Psoas muscle (tissue), 8 donors: Measurements from ENCODE around the gene HS6ST3. TPM values are rescaled to one million over a fixed set of nuclear protein-coding genes. Genes with fewer than 3 reads are reported as not detected.

Source experiments
- ATAC-seq, 4 donors: fragments of 200-7000 bp; cut with Tn5 transposase; one replicate each; pipeline ENCODE4 v1.9.1; 2020; ENCODE audit warnings: moderate library complexity in 3 of 4, mild to moderate bottlenecking in 2 of 4
- DNase-seq, 2 donors: peaks; one replicate each; pipeline ENCODE4 v3.0.0-alpha.2; 2020
- H3K27ac ChIP-seq: fragments of 200-600 bp; one replicate; pipeline ENCODE4 v1.8.0; 2022
- H3K27me3 ChIP-seq, 3 donors: fragments of 200-600 bp in 1 of 3; one replicate each; pipeline versions ENCODE4 v1.6.1 to v1.8.0; 2013 to 2022; ENCODE audit warnings: low read length in 2 of 3, mild to moderate bottlenecking in 2 of 3, moderate library complexity in 1 of 3; ENCODE audit not compliant: insufficient read depth in 3 of 3
- H3K36me3 ChIP-seq, 2 donors: fragments of 200-600 bp in 1 of 2; one replicate each; pipeline versions ENCODE4 v1.6.1 to v1.8.0; 2013 to 2022; ENCODE audit warnings: low read depth in 1 of 2, mild to moderate bottlenecking in 1 of 2, moderate library complexity in 1 of 2; ENCODE audit not compliant: insufficient read depth in 1 of 2
- H3K4me1 ChIP-seq: fragments of 200-600 bp; one replicate; pipeline ENCODE4 v1.8.0; 2022
- H3K4me3 ChIP-seq: fragments of 200-600 bp; one replicate; pipeline ENCODE4 v1.8.0; 2022; ENCODE audit warnings: mild to moderate bottlenecking
- H3K9me3 ChIP-seq: fragments of 200-600 bp; one replicate; pipeline ENCODE4 v1.8.0; 2022
- WGBS, 3 donors: extraction: QIAGEN DNeasy Blood & Tissue Kit; methylation state at CpG; one replicate each; pipeline versions ENCODE4 v1.1.6 to v1.1.7; 2013; 5-methylcytosine and 5-hydroxymethylcytosine counted together
- intact Hi-C, 2 donors: fragments of 100-400 bp; cut with DNase I; formaldehyde crosslinking; loops; one replicate each; pipeline versions ENCODE4 v1.11.0 to v1.14.2; 2022
- polyA plus RNA-seq, 3 donors: library from polyadenylated mRNA; stranded (reverse); fragments of 200-250 nt; gene quantifications; one replicate each; pipeline ENCODE4 v1.2.3, GENCODE V29; 2013
- total RNA-seq, 4 donors: library from RNA; stranded (reverse); fragmentation: NEBNext Ultra II Directional in 2 of 4; extraction: Animal tissue kit (Norgen Biotek cat#: 25700) in 2 of 4; gene quantifications; one replicate each; pipeline versions ENCODE4 v1.2.1 to v1.2.4, GENCODE V29; 2021 to 2023
- TF ChIP-seq, protein P1 (sequence below): fragments of 200-600 bp; IDR thresholded peaks from one replicate; pipeline ENCODE4 v1.8.0; 2022; ENCODE audit warnings: antibody characterized with exemption
- donor health status: healthy with polysubstance abuse.
- donor health status: DM: no; HTN: no; CAD: no; lungs with moderate emphysema.
- donor health status: Bipolar disorder and iron deficiency.
- donor health status: healthy.
- donor health status: DM: yes; HTN: yes; CAD: no.
- donor health status: DM: no; HTN: no; CAD: no.
- donor health status: DM: no; HTN: no; CAD: no.
- donor health status: DM: yes; HTN: yes; CAD: no.

Gene HS6ST3
- total and polyA plus RNA-seq, 7 donors, result 0.01 to 0.58 (median 0.10) TPM

DNA sequence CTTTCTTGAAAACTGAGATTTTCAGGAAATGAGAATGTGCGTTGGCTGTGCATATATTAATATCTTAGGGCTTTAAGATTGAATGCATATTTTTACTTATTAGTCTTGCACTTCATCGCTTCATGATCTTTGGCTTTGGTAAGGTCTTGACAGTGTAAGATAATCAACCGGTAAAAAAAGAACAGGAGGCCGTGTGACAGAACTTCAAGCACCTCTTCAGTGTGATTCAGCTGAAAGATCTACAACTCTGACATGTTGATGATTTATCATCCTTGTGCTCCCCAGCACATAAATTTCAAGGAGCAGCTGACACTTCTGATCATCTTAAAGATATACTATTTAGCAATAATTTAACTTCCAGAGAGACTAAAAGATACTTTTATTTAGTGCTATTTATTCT, 195.1 kb downstream of the HS6ST3 start:
- no peak for ATAC-seq
- intact Hi-C loops, result no loop called here
- WGBS, 3 donors, result 73 to 79% (median 78%) methylated on average over 4 of the region's 4 CpGs
- H3K4me3 ChIP-seq, result no peak overlapping the region
- DNase-seq, result no peak
- no peaks in the 10 kb centered on the region for H3K27me3 ChIP-seq
- TF ChIP-seq, protein P1, sequence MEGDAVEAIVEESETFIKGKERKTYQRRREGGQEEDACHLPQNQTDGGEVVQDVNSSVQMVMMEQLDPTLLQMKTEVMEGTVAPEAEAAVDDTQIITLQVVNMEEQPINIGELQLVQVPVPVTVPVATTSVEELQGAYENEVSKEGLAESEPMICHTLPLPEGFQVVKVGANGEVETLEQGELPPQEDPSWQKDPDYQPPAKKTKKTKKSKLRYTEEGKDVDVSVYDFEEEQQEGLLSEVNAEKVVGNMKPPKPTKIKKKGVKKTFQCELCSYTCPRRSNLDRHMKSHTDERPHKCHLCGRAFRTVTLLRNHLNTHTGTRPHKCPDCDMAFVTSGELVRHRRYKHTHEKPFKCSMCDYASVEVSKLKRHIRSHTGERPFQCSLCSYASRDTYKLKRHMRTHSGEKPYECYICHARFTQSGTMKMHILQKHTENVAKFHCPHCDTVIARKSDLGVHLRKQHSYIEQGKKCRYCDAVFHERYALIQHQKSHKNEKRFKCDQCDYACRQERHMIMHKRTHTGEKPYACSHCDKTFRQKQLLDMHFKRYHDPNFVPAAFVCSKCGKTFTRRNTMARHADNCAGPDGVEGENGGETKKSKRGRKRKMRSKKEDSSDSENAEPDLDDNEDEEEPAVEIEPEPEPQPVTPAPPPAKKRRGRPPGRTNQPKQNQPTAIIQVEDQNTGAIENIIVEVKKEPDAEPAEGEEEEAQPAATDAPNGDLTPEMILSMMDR, result no peak
- H3K27ac ChIP-seq, result no peak overlapping the region
- no peaks in the 10 kb centered on the region for H3K36me3 ChIP-seq
- H3K9me3 ChIP-seq, result no peaks in the 10 kb centered on the region
- H3K4me1 ChIP-seq, result no peaks in the 10 kb centered on the region

DNA sequence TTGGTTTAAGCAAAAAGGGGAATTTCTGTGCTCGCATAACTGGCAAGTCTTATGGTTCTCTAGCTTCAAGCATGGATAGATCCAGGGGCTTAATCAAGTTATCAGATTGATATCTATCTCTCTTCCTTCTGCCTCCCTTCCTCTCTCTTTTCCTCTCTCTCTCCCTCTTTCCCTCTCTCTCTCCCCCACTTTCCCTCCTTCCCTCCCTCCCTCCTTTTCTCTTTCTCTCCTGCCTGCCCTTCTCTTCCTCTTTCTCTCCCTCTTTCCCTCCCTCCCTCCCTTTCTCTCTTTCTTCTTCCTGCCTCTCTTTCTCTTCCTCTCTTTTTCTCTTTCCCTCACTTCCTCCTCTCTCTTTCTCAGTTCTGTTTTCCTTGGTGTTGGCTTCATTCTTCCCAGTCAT, 195.8 kb downstream of the HS6ST3 start:
- WGBS, 3 donors, result 81 to 95% (median 91%) methylated on average over 1 of the region's 1 CpG

DNA sequence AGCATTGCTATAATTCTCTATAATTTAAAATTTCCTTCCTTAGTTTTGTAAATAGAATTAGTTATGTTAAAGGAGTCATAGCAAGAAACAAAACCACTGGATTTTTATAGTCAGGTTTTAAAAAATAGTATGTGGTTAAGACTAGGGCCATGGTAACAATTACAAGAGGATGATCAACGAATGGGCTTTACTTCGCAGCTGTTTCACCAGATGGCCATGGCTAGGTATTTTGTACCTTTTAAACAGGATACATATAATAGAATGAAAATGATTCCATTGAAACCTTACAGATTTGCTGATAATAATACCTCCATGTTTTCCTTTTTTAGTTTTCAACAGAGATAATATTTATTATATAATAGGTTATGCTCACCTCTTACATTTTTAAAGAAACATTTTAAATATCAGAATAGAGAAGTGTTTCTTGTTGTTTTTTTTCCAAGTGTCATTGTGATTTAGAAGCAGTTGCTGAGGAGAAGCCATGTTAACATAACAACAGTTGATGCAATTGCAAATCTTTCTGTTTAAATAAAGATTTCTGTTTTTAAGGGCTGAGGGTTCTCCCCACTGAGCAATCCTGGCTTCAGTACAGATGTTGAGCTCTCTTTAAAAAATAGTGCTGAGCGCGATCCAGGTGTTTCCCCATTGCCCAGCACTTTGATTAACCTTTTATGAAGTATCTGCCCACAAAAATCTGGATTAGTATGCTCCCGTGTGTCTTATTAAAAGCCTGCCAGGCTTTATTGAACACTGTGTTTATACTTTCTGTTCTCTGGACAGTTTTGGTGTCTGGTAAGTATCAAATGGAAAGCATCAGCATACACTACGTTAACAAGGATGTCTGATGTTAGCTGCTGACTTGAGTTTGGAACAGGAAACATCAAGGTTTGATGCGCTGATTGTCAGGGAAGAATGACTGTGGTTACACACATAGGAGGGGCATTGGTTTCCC, 205.3 kb downstream of the HS6ST3 start:
- TF ChIP-seq, protein P1, result no peak
- no peaks in the 10 kb centered on the region for H3K27me3 ChIP-seq

More for the DNA sequence above, 195.8 kb downstream of the HS6ST3 start:
- Histone ChIP-seq H3K27ac (no peak overlapping the region), H3K36me3 (no peaks in the 10 kb centered on the region), H3K4me1 (no peaks in the 10 kb centered on the region), H3K9me3 (no peaks in the 10 kb centered on the region), H3K4me3 (no peak overlapping the region), H3K27me3 (no peaks in the 10 kb centered on the region)
- intact Hi-C loops, result no loop called here
- TF ChIP-seq, protein P1, result no peak
- DNase-seq, result no peak
- no peak for ATAC-seq

DNA sequence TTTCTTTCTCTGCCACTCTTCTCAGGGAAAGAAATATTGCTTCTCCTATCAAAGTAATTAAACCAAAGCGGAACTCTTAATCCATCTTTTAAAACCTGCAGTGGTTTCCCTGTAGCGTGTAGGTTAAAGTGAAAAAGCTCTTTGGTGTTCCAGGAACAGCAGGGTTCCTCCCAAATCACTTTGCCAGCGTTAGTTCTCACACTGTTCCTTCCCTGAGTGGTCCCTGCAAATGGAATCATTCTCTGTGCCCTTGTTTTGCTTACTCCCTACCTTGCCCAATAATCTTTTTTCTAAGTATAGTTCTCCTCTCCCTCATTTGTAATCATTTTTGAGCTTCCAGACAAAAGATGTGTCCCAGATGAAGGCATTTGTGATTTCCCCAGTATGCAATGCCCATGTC, 207.5 kb downstream of the HS6ST3 start:
- 48 to 53% (median 51%) methylated on average over 3 of the region's 3 CpGs for WGBS, 3 donors
- no peak overlapping the region for H3K4me3 ChIP-seq
- no peak overlapping the region for H3K27ac ChIP-seq
- DNase-seq, result no peak
- H3K4me1 ChIP-seq, result no peaks in the 10 kb centered on the region
- no peaks in the 10 kb centered on the region for H3K27me3 ChIP-seq
- ATAC-seq, result no peak
- TF ChIP-seq, protein P1, result no peak
- no peaks in the 10 kb centered on the region for H3K36me3 ChIP-seq
- intact Hi-C loops, result no loop called here
- H3K9me3 ChIP-seq, result no peaks in the 10 kb centered on the region

More for the DNA sequence above, 205.3 kb downstream of the HS6ST3 start:
- no peaks in the 10 kb centered on the region for H3K4me1 ChIP-seq
- H3K27ac ChIP-seq, result no peak overlapping the region
- no peaks in the 10 kb centered on the region for H3K9me3 ChIP-seq
- intact Hi-C loops, result no loop called here
- no peak overlapping the region for H3K4me3 ChIP-seq
- no peak for ATAC-seq
- DNase-seq, result no peak
- WGBS, 3 donors, result 38 to 41% (median 39%) methylated on average over 7 of the region's 7 CpGs
- H3K36me3 ChIP-seq, result no peaks in the 10 kb centered on the region
